CD8-positive, alpha-beta memory T cell (primary cell): Measurements from ENCODE around the gene BMI1. TPM values are rescaled to one million over a fixed set of nuclear protein-coding genes. Genes with fewer than 3 reads are reported as not detected.

Experiments used
- polyA plus RNA-seq: library from polyadenylated mRNA; unstranded; fragments of 300-500 nt; fragmentation: Illumina TruSeq; gene quantifications from one replicate; pipeline ENCODE4 v1.2.3, GENCODE V29; 2021
- total RNA-seq, 2 experiments: library from RNA; stranded (reverse); gene quantifications; one replicate each; pipeline ENCODE4 v1.2.3, GENCODE V29; 2021

Gene BMI1
- total and polyA plus RNA-seq, 3 experiments from 2014 or later, result 39.3 to 97.3 (median 87.8) TPM

Other genes starting within 250 kb of the BMI1 start
- gene EBLN1, start 103.1 kb upstream of the BMI1 start, total RNA-seq, result not detected
- not detected for gene EBLN1, start 103.1 kb upstream of the BMI1 start, polyA plus RNA-seq
- 10 to 100 TPM; 80.2 to 80.4 TPM for gene COMMD3, start 4.7 kb upstream of the BMI1 start, total RNA-seq
- 61.4 TPM for gene COMMD3, start 4.7 kb upstream of the BMI1 start, polyA plus RNA-seq
- under 1 TPM in 1 of 2 experiments, not detected in 1; 0.22 TPM for gene SPAG6, start 24.4 kb downstream of the BMI1 start, total RNA-seq
- gene SPAG6, start 24.4 kb downstream of the BMI1 start, polyA plus RNA-seq, result not detected